HG03558 (cell line): ENCODE data around the gene FGGY.

Source experiments
- ATAC-seq: cut with Tn5 transposase; IDR thresholded peaks from one replicate; pipeline ENCODE4 v1.9.1; 2021; ENCODE audit warnings: moderate number of reproducible peaks; ENCODE audit not compliant: unreplicated experiment; ENCODE audit errors: extremely low read depth

The FGGY gene

GRCh38 chr1:59377350-59377904, 80.5 kb downstream of the FGGY start:
- no peak for ATAC-seq

GRCh38 chr1:59378621-59379370, 81.9 kb downstream of the FGGY start:
- no peak for ATAC-seq

GRCh38 chr1:59379371-59379728, 82.5 kb downstream of the FGGY start:
- ATAC-seq = no peak

- no peak for ATAC-seq
Observed at GRCh38 chr1:59383963-59384362, 87.1 kb downstream of the FGGY start.

GRCh38 chr1:59384443-59384842, 87.5 kb downstream of the FGGY start:
- ATAC-seq = no peak

- no peak for ATAC-seq
Observed at GRCh38 chr1:59388191-59388590, 91.3 kb downstream of the FGGY start.

- ATAC-seq = no peak
Observed at GRCh38 chr1:59389847-59390246, 93.0 kb downstream of the FGGY start.

GRCh38 chr1:59390307-59390706, 93.4 kb downstream of the FGGY start:
- ATAC-seq = no peak

- no peak for ATAC-seq
Observed at GRCh38 chr1:59391212-59392179, 94.6 kb downstream of the FGGY start.

- ATAC-seq = no peak
Observed at GRCh38 chr1:59393211-59394180, 96.6 kb downstream of the FGGY start.

GRCh38 chr1:59394706-59395425, 98.0 kb downstream of the FGGY start:
- no peak for ATAC-seq

GRCh38 chr1:59396387-59396786, 99.5 kb downstream of the FGGY start:
- no peak for ATAC-seq

GRCh38 chr1:59397139-59397858, 100.4 kb downstream of the FGGY start:
- ATAC-seq = no peak

- ATAC-seq = no peak
Observed at GRCh38 chr1:59399642-59400041, 102.7 kb downstream of the FGGY start.

GRCh38 chr1:59401581-59401980, 104.7 kb downstream of the FGGY start:
- ATAC-seq = no peak

GRCh38 chr1:59404796-59405195, 107.9 kb downstream of the FGGY start:
- ATAC-seq = no peak

GRCh38 chr1:59406437-59407164, 109.7 kb downstream of the FGGY start:
- no peak for ATAC-seq

- ATAC-seq = no peak
Observed at GRCh38 chr1:59408608-59409240, 111.8 kb downstream of the FGGY start.
